ENCODE data around the gene HAUS8.

GRCh38 chr19:17061691-17062090 is 13.6 kb downstream of the HAUS8 start:
- TF ChIP-seq MXI1 (conservative IDR thresholded peaks at IDR 0.05; ENCODE audit: poor library complexity, severe bottlenecking) (no peak), CTCF (IDR thresholded peaks at IDR 0.05; ENCODE audit: poor library complexity, severe bottlenecking) (no peak), EZH2 (IDR thresholded peaks at IDR 0.05; ENCODE audit: borderline replicate concordance, insufficient read depth, low read length, poor library complexity, severe bottlenecking) (no peak), REST (IDR thresholded peaks at IDR 0.05; ENCODE audit: borderline replicate concordance) (no peak), SMC3 (conservative IDR thresholded peaks at IDR 0.05; ENCODE audit: poor library complexity) (no peak), RAD21 (conservative IDR thresholded peaks at IDR 0.05) (no peak), POLR2AphosphoS5 (IDR thresholded peaks at IDR 0.05) (no peak)

Measured in neural cell (in vitro differentiated cells).